Astrocyte (in vitro differentiated cells and primary cell): ENCODE results near the gene MBNL1. TPM values are rescaled to one million over a fixed set of nuclear protein-coding genes. Genes with fewer than 3 reads are reported as not detected.
"Not testable (repeated sequence)": the region's sequence is repeated elsewhere in the genome, so short reads cannot be mapped to it uniquely, and the experiment has no call there.

ENCODE experiments used
- DNase-seq: peaks from one replicate; pipeline ENCODE4 v3.0.0-alpha.2; 2010; ENCODE audit warnings: low read depth
- FAIRE-seq: peaks from 2 replicates; lab custom pipeline; 2011; peaks lifted over from hg19 to GRCh38; lab: Jason Lieb, UNC
- H2AFZ ChIP-seq: 2 replicates; pipeline ENCODE4 v1.6.0; 2012; ENCODE audit warnings: low read depth, low read length, inconsistent platforms
- H3K27ac ChIP-seq: 2 replicates; pipeline ENCODE4 v1.5.1; 2011; ENCODE audit warnings: low read depth, low read length, inconsistent platforms
- H3K27me3 ChIP-seq: 2 replicates; pipeline ENCODE4 v1.6.0; 2011; ENCODE audit warnings: low read length, inconsistent platforms; ENCODE audit not compliant: insufficient read depth
- H3K36me3 ChIP-seq: 2 replicates; pipeline ENCODE4 v1.5.1; 2011; ENCODE audit warnings: low read length, inconsistent platforms; ENCODE audit not compliant: insufficient read depth
- H3K4me1 ChIP-seq: 2 replicates; pipeline ENCODE4 v1.5.1; 2011; ENCODE audit warnings: low read length, inconsistent platforms; ENCODE audit not compliant: insufficient read depth
- H3K4me2 ChIP-seq: 2 replicates; pipeline ENCODE4 v1.6.0; 2012; ENCODE audit warnings: low read length, inconsistent platforms
- H3K4me3 ChIP-seq: 2 replicates; pipeline ENCODE4 v1.5.1; 2011; ENCODE audit warnings: low read depth, mild to moderate bottlenecking, low read length, inconsistent platforms; ENCODE audit not compliant: insufficient read depth
- H3K79me2 ChIP-seq: 2 replicates; pipeline ENCODE4 v1.6.0; 2012; ENCODE audit warnings: mild to moderate bottlenecking, low read length, inconsistent platforms; ENCODE audit not compliant: insufficient read depth
- H3K9ac ChIP-seq: 2 replicates; pipeline ENCODE4 v1.6.0; 2012; ENCODE audit warnings: mild to moderate bottlenecking, low read length, inconsistent platforms
- H3K9me3 ChIP-seq: 2 replicates; pipeline ENCODE4 v1.5.1; 2012; ENCODE audit warnings: low read depth, mild to moderate bottlenecking, low read length, inconsistent platforms; ENCODE audit not compliant: insufficient read depth
- H4K20me1 ChIP-seq: 2 replicates; pipeline ENCODE4 v1.6.0; 2012; ENCODE audit warnings: low read length, inconsistent platforms; ENCODE audit not compliant: insufficient read depth
- H3K27ac Mint-ChIP-seq: one replicate; pipeline ENCODE4 v1.8.0; 2021; ENCODE audit warnings: mild to moderate bottlenecking, mixed read lengths; ENCODE audit not compliant: unreplicated experiment
- H3K27me3 Mint-ChIP-seq: one replicate; pipeline ENCODE4 v1.8.0; 2021; ENCODE audit warnings: low read depth, mixed read lengths; ENCODE audit not compliant: unreplicated experiment
- H3K36me3 Mint-ChIP-seq: one replicate; pipeline ENCODE4 v1.8.0; 2021; ENCODE audit warnings: low read depth, mixed read lengths; ENCODE audit not compliant: unreplicated experiment
- H3K4me1 Mint-ChIP-seq: one replicate; pipeline ENCODE4 v1.8.0; 2021; ENCODE audit warnings: low read depth, mixed read lengths; ENCODE audit not compliant: unreplicated experiment
- H3K4me3 Mint-ChIP-seq: one replicate; pipeline ENCODE4 v1.8.0; 2021; ENCODE audit warnings: mild to moderate bottlenecking, moderate library complexity, mixed read lengths; ENCODE audit not compliant: unreplicated experiment
- H3K9me3 Mint-ChIP-seq: one replicate; pipeline ENCODE4 v1.8.0; 2021; ENCODE audit warnings: mild to moderate bottlenecking, mixed read lengths; ENCODE audit not compliant: unreplicated experiment
- EZH2 ChIP-seq: IDR thresholded peaks from 2 replicates; pipeline ENCODE4 v1.6.1; 2012; ENCODE audit warnings: mild to moderate bottlenecking, low read length, inconsistent platforms; ENCODE audit not compliant: insufficient read depth
- total RNA-seq: library from RNA; stranded (reverse); gene quantifications from 2 replicates; pipeline ENCODE4 v1.2.1, GENCODE V29; 2021
- TF ChIP-seq, protein P1 (sequence below): IDR thresholded peaks from 2 replicates; pipeline ENCODE4 v1.5.1; 2011; ENCODE audit warnings: low read depth, mild to moderate bottlenecking, inconsistent platforms, low read length, moderate library complexity; ENCODE audit not compliant: insufficient read depth

MBNL1 gene
- total RNA-seq, 1 donor from 2014 or later, result 93.1 TPM

DNA sequence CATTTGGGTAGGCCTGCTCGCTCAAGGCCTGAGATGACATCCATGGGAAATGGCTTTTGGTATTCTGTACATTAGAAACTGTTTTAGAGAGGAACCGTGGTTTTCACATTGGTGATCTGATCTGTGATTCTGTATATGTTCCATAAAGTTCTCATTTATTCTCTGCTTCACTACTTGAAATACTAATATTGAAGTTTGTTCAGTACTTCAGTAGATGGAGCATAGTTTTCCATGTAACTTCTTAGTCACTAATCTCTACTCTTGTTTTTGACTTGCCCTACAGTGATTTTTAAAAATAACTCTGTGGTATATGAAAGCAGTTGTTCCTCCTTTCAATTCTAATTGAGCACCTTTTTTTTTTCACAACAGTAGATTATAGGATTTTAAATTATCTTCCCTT lies 66.5 kb downstream of the MBNL1 start:
- DNase-seq (no peak), FAIRE-seq (no peak)
- Mint-ChIP-seq H3K27ac (no peak overlapping the region), H3K4me3 (no peak overlapping the region), H3K36me3 (no peaks in the 10 kb centered on the region), H3K4me1 (peaks cover 15% of the 10 kb centered on the region), H3K9me3 (no peaks in the 10 kb centered on the region), H3K27me3 (no peaks in the 10 kb centered on the region)
- Histone ChIP-seq H3K27me3 (no peaks in the 10 kb centered on the region), H3K79me2 (peaks cover 95% of the 10 kb centered on the region), H3K4me1 (peaks cover 15% of the 10 kb centered on the region), H3K36me3 (peaks cover 11% of the 10 kb centered on the region), H3K9ac (no peak overlapping the region), H3K9me3 (no peaks in the 10 kb centered on the region), H3K4me3 (no peak overlapping the region), H4K20me1 (peaks cover 61% of the 10 kb centered on the region), H3K27ac (no peak overlapping the region), H3K4me2 (no peak overlapping the region), H2AFZ (no peak overlapping the region)
- TF ChIP-seq EZH2, result no peak
- TF ChIP-seq, protein P1, sequence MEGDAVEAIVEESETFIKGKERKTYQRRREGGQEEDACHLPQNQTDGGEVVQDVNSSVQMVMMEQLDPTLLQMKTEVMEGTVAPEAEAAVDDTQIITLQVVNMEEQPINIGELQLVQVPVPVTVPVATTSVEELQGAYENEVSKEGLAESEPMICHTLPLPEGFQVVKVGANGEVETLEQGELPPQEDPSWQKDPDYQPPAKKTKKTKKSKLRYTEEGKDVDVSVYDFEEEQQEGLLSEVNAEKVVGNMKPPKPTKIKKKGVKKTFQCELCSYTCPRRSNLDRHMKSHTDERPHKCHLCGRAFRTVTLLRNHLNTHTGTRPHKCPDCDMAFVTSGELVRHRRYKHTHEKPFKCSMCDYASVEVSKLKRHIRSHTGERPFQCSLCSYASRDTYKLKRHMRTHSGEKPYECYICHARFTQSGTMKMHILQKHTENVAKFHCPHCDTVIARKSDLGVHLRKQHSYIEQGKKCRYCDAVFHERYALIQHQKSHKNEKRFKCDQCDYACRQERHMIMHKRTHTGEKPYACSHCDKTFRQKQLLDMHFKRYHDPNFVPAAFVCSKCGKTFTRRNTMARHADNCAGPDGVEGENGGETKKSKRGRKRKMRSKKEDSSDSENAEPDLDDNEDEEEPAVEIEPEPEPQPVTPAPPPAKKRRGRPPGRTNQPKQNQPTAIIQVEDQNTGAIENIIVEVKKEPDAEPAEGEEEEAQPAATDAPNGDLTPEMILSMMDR, result no peak

DNA sequence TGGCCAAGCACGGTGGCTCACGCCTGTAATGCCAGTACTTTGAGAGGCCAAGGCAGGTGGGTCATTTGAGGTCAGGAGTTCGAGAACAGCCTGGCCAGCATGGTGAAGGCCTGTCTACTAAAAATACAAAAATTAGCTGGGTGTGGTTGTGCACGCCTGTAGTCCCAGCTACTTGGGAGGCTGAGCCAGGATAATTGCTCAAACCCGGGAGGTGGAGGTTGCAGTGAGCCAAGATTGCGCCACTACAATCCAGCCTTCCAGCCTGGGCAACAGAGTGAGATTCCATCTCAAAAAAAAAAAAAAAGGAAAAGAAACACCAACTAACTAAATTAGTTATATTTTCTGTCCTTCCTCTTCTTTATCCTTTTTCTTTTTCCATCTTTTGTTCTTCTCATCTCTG lies 68.6 kb downstream of the MBNL1 start:
- H3K9ac ChIP-seq, H3K27me3 ChIP-seq, H3K36me3 Mint-ChIP-seq, H3K9me3 ChIP-seq, DNase-seq, H3K4me2 ChIP-seq, H3K4me1 ChIP-seq, H3K27ac ChIP-seq, H2AFZ ChIP-seq, H3K27ac Mint-ChIP-seq, H3K4me3 ChIP-seq, H3K4me1 Mint-ChIP-seq, H3K9me3 Mint-ChIP-seq, H3K27me3 Mint-ChIP-seq, FAIRE-seq, H3K4me3 Mint-ChIP-seq: not testable (repeated sequence)
- Histone ChIP-seq H4K20me1 (peaks cover 59% of the 10 kb centered on the region), H3K79me2 (peaks cover 99% of the 10 kb centered on the region), H3K36me3 (peaks cover 15% of the 10 kb centered on the region)

DNA sequence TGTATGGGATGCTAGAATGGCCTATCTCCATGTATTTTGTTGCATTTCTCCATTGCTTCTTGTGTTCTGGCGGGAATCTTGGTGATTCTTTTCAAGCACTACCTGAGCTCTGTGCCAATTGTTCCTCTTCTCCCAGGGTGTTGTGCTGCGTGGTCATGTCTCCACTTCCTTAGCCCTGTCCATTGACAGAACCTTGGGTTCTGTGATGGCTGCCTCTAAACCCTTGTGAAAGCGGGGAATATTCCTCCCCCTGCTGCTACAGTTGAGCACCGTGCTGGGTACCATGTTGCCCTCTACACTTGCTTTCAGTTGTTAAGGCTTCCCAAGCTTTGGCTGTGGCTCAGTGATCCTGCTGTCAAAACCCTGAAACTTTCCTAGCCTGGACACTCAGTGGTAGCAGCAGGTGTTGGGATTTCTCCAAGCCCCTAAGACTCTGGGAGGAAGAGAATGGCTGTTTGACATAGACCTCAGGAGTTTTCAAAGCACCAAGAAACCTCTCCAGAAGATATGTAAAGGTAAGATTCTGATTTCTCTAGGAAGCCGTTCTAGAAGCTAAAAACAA lies 69.5 kb downstream of the MBNL1 start:
- H4K20me1 ChIP-seq, result peaks cover 58% of the 10 kb centered on the region
- no peak overlapping the region for H3K27ac ChIP-seq
- no peaks in the 10 kb centered on the region for H3K9me3 ChIP-seq
- H3K9ac ChIP-seq, result no peak overlapping the region
- Mint-ChIP-seq H3K4me3 (no peak overlapping the region), H3K9me3 (no peaks in the 10 kb centered on the region), H3K36me3 (peaks cover 2% of the 10 kb centered on the region), H3K27ac (no peak overlapping the region), H3K4me1 (peaks cover 2% of the 10 kb centered on the region), H3K27me3 (no peaks in the 10 kb centered on the region)
- no peak overlapping the region for H2AFZ ChIP-seq
- H3K4me3 ChIP-seq, result no peak overlapping the region
- no peaks in the 10 kb centered on the region for H3K27me3 ChIP-seq
- FAIRE-seq (no peak), DNase-seq (no peak)
- no peaks in the 10 kb centered on the region for H3K4me1 ChIP-seq
- TF ChIP-seq, protein P1, result no peak
- no peak for TF ChIP-seq EZH2
- H3K79me2 ChIP-seq, result peaks cover 99% of the 10 kb centered on the region
- H3K4me2 ChIP-seq, result no peak overlapping the region
- H3K36me3 ChIP-seq, result peaks cover 20% of the 10 kb centered on the region
